CD4-positive, CD25-positive, alpha-beta regulatory T cell (primary cell): ENCODE results near the gene TRIM49C. TPM values are rescaled to one million over a fixed set of nuclear protein-coding genes. Genes with fewer than 3 reads are reported as not detected.
"Not testable (repeated sequence)": the region's sequence is repeated elsewhere in the genome, so short reads cannot be mapped to it uniquely, and the experiment has no call there.

ENCODE experiments used
- ATAC-seq, 2 donors: fragments of 150-1000 bp; cut with Tn5 transposase; one replicate each; pipeline ENCODE4 v1.10.0; 2021; ENCODE audit warnings: low read depth in 2 of 2, moderate number of reproducible peaks in 2 of 2, moderate library complexity in 1 of 2
- DNase-seq, 3 donors: peaks; one replicate each; pipeline versions ENCODE4 v3.0.0 to v3.0.0-alpha.2; 2012 to 2022; ENCODE audit warnings: mixed read lengths in 1 of 3
- H3K27ac ChIP-seq: one replicate; pipeline ENCODE4 v1.7.0; 2013; ENCODE audit warnings: mild to moderate bottlenecking, low read length; ENCODE audit not compliant: insufficient read depth, poor library complexity, severe bottlenecking
- H3K27me3 ChIP-seq: one replicate; pipeline ENCODE4 v1.7.0; 2013; ENCODE audit warnings: low read length; ENCODE audit not compliant: control insufficient read depth, insufficient read depth
- H3K36me3 ChIP-seq: one replicate; pipeline ENCODE4 v1.7.0; 2013; ENCODE audit warnings: mild to moderate bottlenecking, low read length, moderate library complexity; ENCODE audit not compliant: control insufficient read depth, insufficient read depth
- H3K4me1 ChIP-seq: 2 replicates; pipeline ENCODE4 v1.7.0; 2013; ENCODE audit warnings: mild to moderate bottlenecking, low read length; ENCODE audit not compliant: insufficient read depth, control insufficient read depth, poor library complexity, severe bottlenecking
- H3K4me3 ChIP-seq: one replicate; pipeline ENCODE4 v1.7.0; 2013; ENCODE audit warnings: low read depth, mild to moderate bottlenecking, low read length, moderate library complexity
- H3K9me3 ChIP-seq, 2 experiments: 1 replicate in 1 of 2; 2 replicates in 1 of 2; pipeline ENCODE4 v1.7.0; 2013; ENCODE audit warnings: low read length in 2 of 2, mild to moderate bottlenecking in 1 of 2, moderate library complexity in 1 of 2; ENCODE audit not compliant: control insufficient read depth in 2 of 2
- H3K27ac Mint-ChIP-seq, 3 donors: one replicate each; pipeline ENCODE4 v1.8.0; 2020 to 2022; ENCODE audit warnings: mild to moderate bottlenecking in 3 of 3, mixed read lengths in 3 of 3, moderate library complexity in 2 of 3
- H3K27me3 Mint-ChIP-seq: one replicate; pipeline ENCODE4 v1.8.0; 2022; ENCODE audit warnings: mild to moderate bottlenecking, mixed read lengths
- H3K36me3 Mint-ChIP-seq: one replicate; pipeline ENCODE4 v1.8.0; 2020; ENCODE audit warnings: mixed read lengths
- H3K4me1 Mint-ChIP-seq, 4 donors: one replicate each; pipeline ENCODE4 v1.8.0; 2020 to 2022; ENCODE audit warnings: mixed read lengths in 4 of 4, mild to moderate bottlenecking in 1 of 4
- H3K4me3 Mint-ChIP-seq, 4 donors: one replicate each; pipeline ENCODE4 v1.8.0; 2020 to 2022; ENCODE audit warnings: mild to moderate bottlenecking in 4 of 4, mixed read lengths in 4 of 4, moderate library complexity in 3 of 4
- H3K9me3 Mint-ChIP-seq, 7 donors: one replicate each; pipeline ENCODE4 v1.8.0; 2020 to 2022; ENCODE audit warnings: mixed read lengths in 7 of 7, mild to moderate bottlenecking in 3 of 7, moderate library complexity in 2 of 7
- polyA plus RNA-seq, 4 donors: library from polyadenylated mRNA; unstranded; fragments of 300-500 nt; fragmentation: Illumina TruSeq; gene quantifications; one replicate each; pipeline ENCODE4 v1.2.3, GENCODE V29; 2021
- total RNA-seq: library from RNA; stranded (reverse); gene quantifications from one replicate; pipeline ENCODE4 v1.2.3, GENCODE V29; 2022

Gene TRIM49C, protein sequence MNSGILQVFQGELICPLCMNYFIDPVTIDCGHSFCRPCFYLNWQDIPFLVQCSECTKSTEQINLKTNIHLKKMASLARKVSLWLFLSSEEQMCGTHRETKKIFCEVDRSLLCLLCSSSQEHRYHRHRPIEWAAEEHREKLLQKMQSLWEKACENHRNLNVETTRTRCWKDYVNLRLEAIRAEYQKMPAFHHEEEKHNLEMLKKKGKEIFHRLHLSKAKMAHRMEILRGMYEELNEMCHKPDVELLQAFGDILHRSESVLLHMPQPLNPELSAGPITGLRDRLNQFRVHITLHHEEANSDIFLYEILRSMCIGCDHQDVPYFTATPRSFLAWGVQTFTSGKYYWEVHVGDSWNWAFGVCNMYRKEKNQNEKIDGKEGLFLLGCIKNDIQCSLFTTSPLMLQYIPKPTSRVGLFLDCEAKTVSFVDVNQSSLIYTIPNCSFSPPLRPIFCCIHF
- total RNA-seq, result not detected
- not detected for polyA plus RNA-seq

DNA sequence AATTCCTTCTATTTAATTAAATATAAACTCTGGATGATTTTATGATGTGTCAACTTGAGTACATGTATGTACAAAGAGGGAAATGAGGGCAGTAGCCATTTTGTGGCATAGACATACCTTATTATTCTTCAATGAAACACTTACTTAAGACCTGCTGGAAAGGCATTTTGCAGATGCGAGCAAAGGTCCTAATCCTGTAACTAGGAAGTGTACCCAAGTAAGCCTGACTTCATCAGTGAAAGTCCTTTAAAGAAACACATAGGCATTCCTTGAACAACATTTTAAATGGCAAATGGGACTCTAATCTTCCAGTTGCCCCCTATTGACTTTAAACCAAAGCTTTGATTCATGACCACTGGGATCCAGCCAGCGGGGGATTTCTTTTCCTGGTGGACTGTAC is at the start of gene TRIM49C:
TRIM49C (plus strand) TSS at position 301 of the 400 bp plus-strand sequence. CDS start 4,106 bp downstream, outside the sequence.
- DNase-seq, H3K27me3 Mint-ChIP-seq, H3K36me3 Mint-ChIP-seq, H3K27ac ChIP-seq, H3K4me3 ChIP-seq, H3K4me1 ChIP-seq, H3K4me3 Mint-ChIP-seq, H3K36me3 ChIP-seq, H3K4me1 Mint-ChIP-seq, H3K9me3 ChIP-seq, H3K27ac Mint-ChIP-seq, H3K27me3 ChIP-seq, H3K9me3 Mint-ChIP-seq, ATAC-seq: not testable (repeated sequence)

DNA sequence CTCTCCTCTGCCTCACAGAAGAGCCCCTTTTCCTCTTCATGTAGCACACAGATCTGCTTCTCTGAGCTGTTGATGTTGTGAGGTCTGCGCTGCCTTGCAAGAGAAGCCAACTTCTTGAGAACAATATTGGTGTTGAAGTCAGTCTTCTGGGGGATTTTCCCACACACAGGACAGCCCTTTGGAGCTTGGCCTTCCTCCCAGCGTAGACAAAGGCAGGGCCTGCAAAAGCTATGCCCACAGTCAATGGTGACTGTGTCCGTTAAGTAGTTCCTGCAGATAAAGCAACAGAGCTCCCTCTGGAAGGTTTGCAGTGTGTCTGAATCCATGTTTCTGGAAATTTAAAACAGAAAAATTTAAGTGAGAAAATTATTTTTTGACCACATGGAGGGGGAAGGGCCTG is 6.7 kb upstream of the TRIM49C start:
- H3K27me3 ChIP-seq, H3K9me3 Mint-ChIP-seq, H3K27me3 Mint-ChIP-seq, H3K27ac Mint-ChIP-seq, H3K9me3 ChIP-seq, H3K27ac ChIP-seq, ATAC-seq, H3K4me1 ChIP-seq, DNase-seq, H3K4me1 Mint-ChIP-seq, H3K36me3 ChIP-seq, H3K4me3 ChIP-seq, H3K36me3 Mint-ChIP-seq, H3K4me3 Mint-ChIP-seq: not testable (repeated sequence)

DNA sequence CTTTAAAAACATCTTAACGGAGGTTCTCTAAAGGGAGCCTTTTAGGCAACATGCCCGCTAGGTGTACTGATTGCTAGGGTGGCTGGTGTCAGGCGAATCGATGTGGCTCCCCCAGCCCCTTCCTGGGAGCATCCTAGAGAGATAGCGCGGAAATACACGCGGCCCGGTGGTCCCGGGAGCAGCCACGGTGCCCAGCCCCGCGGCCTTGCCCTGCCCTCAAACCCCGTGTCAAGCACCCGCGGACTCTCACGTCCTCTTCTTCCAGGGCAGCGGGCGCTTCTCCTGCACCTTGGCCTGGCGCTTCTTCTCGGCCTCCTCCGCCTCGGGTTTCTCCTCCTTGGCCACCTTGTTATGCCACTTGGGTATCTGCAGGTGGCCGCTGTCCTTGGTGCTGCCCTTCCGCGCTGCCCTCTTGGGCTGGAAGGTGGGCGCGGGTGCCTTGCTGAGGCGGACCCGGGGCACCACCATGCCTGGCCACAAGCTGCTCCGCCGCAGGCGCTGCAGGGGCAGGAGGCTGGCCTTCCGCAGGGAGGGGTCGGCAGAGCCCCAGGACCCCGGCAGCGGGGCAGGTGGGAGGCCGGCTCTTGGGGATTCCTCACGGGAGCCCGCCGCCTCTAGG is 20.8 kb downstream of the TRIM49C start:
- not testable (repeated sequence) for H3K4me3 ChIP-seq, H3K4me1 ChIP-seq, H3K36me3 ChIP-seq, H3K9me3 Mint-ChIP-seq, H3K4me3 Mint-ChIP-seq, H3K27ac Mint-ChIP-seq, ATAC-seq, H3K27me3 ChIP-seq, H3K9me3 ChIP-seq, H3K36me3 Mint-ChIP-seq, DNase-seq, H3K27me3 Mint-ChIP-seq, H3K27ac ChIP-seq, H3K4me1 Mint-ChIP-seq

DNA sequence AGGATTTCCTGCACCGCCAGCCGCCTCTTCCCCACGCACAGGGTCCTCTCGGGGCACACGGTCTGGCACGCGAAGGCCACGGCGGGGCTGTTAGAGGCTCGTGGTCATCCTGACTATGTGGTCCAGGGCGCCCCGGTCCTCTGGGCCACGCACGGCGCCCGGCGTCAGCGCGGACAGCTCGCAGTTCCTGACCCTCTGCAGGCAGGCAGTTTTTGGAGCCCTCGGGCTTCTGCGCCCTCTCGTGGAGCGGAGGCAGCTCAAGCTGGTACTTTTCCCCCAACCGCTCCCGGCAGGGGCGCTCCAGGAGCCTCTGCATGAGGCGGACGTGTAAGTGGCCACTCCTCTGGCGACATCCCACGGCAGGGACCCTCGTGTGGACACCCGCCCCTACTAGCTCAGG is 21.4 kb downstream of the TRIM49C start:
- not testable (repeated sequence) for H3K9me3 Mint-ChIP-seq, DNase-seq, H3K27me3 Mint-ChIP-seq, ATAC-seq, H3K4me3 Mint-ChIP-seq, H3K36me3 Mint-ChIP-seq, H3K27ac Mint-ChIP-seq, H3K9me3 ChIP-seq, H3K27me3 ChIP-seq, H3K27ac ChIP-seq, H3K4me1 Mint-ChIP-seq, H3K4me1 ChIP-seq, H3K36me3 ChIP-seq, H3K4me3 ChIP-seq

DNA sequence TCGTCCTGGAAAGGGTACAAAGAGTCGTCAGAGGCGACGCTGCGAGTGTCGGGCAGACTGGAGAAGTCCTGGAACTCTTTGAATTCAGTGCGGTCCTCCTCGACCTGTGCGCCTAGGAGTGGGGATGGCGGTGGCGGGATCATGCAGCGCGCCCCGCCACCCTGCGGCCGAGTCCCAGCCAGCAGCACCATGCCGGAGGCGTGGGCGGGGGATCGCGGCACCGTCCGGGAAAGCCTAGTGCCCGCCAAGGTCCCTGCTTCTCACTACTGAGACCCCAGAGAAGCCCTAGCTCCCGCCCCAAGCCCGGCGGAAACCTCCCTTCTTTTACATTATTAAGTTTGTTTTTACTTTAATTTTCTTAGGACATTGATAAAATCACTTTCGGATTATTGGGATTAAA is 22.6 kb downstream of the TRIM49C start:
- not testable (repeated sequence) for H3K4me3 ChIP-seq, DNase-seq, H3K36me3 Mint-ChIP-seq, H3K27ac Mint-ChIP-seq, H3K9me3 ChIP-seq, H3K27me3 ChIP-seq, H3K4me1 ChIP-seq, H3K4me1 Mint-ChIP-seq, H3K9me3 Mint-ChIP-seq, ATAC-seq, H3K36me3 ChIP-seq, H3K27me3 Mint-ChIP-seq, H3K4me3 Mint-ChIP-seq, H3K27ac ChIP-seq

DNA sequence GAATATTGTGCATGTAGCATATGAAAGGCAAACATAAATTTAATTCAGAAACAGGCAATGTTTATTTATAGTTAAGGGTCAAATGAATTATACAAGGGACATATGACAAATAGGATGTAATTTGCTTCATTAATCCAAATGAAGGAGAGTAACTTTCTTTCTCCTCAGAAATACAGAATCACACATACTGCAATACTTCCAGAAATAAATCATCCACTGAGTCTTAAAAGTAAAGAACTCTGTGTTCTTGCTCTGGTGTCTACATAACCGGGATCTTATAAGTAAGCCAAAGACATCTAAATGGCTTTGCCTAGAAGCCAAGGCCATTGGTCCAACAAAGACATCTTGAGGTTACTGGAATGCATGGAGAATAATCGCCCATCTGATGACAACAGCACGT is 54.7 kb downstream of the TRIM49C start, which contains the start of gene UBTFL1:
UBTFL1 (plus strand) TSS at position 301 of the 400 bp plus-strand sequence; CDS start at position 301, 0 bp downstream.
- H3K27me3 Mint-ChIP-seq, H3K36me3 Mint-ChIP-seq, DNase-seq, H3K9me3 Mint-ChIP-seq, ATAC-seq, H3K27me3 ChIP-seq, H3K4me3 Mint-ChIP-seq, H3K27ac ChIP-seq, H3K36me3 ChIP-seq, H3K4me3 ChIP-seq, H3K27ac Mint-ChIP-seq, H3K4me1 ChIP-seq, H3K9me3 ChIP-seq, H3K4me1 Mint-ChIP-seq: not testable (repeated sequence)

DNA sequence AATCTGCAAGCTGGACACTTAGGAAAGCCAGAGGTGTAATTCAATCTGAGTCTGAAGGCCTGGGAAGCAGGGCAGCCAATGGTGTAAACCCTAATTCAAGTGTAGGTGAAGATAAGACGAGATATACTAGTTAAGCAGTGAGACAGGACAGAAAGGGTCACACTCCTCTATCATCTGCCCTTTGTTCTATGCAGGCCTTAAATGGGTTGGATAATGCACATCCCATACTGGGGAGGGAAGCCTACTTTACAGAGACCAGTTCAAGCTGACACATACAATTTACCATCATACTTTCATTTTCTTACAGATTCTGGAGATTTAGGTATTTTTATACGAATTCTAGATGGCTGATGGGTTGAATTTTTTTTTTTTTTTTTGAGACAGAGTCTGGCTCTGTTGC is 57.8 kb downstream of the TRIM49C start:
- not testable (repeated sequence) for H3K9me3 ChIP-seq, H3K27me3 Mint-ChIP-seq, H3K27ac Mint-ChIP-seq, H3K4me3 ChIP-seq, ATAC-seq, H3K36me3 ChIP-seq, H3K4me3 Mint-ChIP-seq, H3K4me1 Mint-ChIP-seq, H3K9me3 Mint-ChIP-seq, H3K4me1 ChIP-seq, H3K27ac ChIP-seq, H3K27me3 ChIP-seq, DNase-seq, H3K36me3 Mint-ChIP-seq
